PC-9 (cell line): ENCODE results near the gene ANO7.

Source experiments
- CTCF ChIP-seq: fragments of 200-600 bp; sonication (generic); conservative IDR thresholded peaks from 2 replicates; pipeline ENCODE4 v1.6.1; 2017; ENCODE audit warnings: mixed run types, antibody characterized with exemption, mild to moderate bottlenecking, moderate library complexity
- EZH2 ChIP-seq: fragments of 200-600 bp; sonication (generic); IDR thresholded peaks from 2 replicates; pipeline ENCODE4 v1.8.0; 2017; ENCODE audit warnings: antibody characterized with exemption, low read depth

DNA sequence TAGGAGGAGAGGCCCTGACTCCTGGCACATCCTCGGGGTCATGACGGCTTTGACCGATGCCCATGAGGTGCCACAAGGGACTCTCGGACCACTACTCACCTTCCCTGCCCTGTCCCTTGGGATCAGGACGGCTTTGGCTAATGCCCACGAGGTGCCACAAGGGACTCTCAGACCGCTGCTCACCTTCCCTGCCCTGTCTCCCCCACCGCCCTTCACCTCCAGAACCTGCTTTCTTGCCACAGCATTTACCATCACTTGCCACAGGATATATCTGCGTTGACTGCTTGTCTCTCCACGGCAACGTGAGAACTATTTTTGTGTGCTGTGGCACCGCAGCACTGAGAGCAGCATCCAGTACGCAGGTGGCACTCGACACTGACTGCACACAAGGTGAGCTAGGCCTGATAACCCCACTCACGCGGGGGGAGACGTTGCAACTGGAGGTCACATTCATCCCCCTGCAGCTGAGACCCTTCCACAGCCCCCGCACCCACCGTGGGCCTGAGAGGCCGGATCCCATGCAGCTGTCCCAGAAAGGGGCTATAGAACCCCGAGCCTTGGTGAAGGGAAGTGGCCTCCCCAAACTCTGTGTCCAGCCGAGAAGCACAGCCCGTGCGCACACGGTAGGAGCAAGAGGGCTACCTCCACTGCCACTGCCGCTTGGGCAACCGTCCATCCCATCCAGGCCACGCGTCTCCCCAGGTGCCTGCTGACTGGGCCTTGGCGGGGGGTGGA is 47.5 kb downstream of the ANO7 start:
- no peak for TF ChIP-seq CTCF
- no peak for TF ChIP-seq EZH2
